ENCODE measurements around the gene ARHGEF37.

ARHGEF37 gene

DNA sequence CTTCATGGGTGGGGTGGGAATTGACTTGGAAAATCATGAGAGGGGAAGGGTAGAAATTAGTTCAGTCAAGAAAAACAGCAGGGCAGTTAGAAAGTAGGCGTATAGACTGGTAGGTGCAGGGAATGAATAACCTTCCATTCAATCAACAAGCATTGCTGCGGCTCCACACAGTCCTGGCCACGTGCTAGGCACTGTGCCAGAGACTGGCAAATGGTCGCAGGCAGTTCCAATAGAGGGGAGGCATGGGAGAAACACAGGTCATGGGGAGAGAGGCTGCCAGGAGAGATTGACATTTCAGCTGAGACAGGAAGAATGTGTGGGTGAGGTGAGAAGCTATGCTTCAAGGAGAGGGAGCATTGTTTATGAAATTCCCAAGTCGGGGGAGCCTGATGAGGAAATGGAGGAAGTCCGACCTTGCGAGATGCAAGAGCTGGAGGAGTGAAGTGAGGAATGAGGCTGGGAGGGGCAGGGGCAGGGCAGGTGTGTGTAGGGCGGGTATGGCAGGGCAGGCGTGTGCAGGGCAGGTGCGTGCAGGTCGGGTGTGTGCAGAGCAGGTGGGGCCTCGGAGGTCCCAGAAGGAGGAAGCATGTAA lies 94.4 kb downstream of the ARHGEF37 start:
- no peak for FAIRE-seq
- no peak for DNase-seq (ENCODE audit: insufficient read length, low spot score)
- TF ChIP-seq, protein P1, sequence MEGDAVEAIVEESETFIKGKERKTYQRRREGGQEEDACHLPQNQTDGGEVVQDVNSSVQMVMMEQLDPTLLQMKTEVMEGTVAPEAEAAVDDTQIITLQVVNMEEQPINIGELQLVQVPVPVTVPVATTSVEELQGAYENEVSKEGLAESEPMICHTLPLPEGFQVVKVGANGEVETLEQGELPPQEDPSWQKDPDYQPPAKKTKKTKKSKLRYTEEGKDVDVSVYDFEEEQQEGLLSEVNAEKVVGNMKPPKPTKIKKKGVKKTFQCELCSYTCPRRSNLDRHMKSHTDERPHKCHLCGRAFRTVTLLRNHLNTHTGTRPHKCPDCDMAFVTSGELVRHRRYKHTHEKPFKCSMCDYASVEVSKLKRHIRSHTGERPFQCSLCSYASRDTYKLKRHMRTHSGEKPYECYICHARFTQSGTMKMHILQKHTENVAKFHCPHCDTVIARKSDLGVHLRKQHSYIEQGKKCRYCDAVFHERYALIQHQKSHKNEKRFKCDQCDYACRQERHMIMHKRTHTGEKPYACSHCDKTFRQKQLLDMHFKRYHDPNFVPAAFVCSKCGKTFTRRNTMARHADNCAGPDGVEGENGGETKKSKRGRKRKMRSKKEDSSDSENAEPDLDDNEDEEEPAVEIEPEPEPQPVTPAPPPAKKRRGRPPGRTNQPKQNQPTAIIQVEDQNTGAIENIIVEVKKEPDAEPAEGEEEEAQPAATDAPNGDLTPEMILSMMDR (IDR thresholded peaks at IDR 0.05; ENCODE audit: insufficient read depth, missing control alignments), result no peak

DNA sequence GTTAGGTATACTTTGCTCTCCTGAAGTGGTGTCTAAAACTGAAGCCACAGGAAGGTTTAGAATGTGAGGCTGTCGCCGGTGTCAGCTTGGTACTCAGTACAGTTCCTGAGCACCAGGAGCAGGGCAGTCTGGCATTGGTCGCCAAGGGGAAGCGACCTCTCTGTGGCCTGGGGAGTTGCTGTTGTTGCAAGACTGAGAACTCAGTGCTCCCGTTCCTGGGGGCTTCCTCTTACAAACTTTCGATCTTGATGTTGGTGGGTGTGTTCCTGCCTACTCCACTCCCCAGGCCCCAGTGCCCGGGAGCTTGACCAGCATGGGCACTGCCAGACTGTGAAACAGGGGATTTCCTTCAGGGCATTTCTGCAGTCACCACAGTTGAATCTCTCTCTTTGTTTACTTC lies 96.4 kb downstream of the ARHGEF37 start:
- FAIRE-seq, result no peak
- DNase-seq (ENCODE audit: insufficient read length, low spot score), result no peak
- TF ChIP-seq, protein P1 (IDR thresholded peaks at IDR 0.05; ENCODE audit: insufficient read depth, missing control alignments), result no peak

DNA sequence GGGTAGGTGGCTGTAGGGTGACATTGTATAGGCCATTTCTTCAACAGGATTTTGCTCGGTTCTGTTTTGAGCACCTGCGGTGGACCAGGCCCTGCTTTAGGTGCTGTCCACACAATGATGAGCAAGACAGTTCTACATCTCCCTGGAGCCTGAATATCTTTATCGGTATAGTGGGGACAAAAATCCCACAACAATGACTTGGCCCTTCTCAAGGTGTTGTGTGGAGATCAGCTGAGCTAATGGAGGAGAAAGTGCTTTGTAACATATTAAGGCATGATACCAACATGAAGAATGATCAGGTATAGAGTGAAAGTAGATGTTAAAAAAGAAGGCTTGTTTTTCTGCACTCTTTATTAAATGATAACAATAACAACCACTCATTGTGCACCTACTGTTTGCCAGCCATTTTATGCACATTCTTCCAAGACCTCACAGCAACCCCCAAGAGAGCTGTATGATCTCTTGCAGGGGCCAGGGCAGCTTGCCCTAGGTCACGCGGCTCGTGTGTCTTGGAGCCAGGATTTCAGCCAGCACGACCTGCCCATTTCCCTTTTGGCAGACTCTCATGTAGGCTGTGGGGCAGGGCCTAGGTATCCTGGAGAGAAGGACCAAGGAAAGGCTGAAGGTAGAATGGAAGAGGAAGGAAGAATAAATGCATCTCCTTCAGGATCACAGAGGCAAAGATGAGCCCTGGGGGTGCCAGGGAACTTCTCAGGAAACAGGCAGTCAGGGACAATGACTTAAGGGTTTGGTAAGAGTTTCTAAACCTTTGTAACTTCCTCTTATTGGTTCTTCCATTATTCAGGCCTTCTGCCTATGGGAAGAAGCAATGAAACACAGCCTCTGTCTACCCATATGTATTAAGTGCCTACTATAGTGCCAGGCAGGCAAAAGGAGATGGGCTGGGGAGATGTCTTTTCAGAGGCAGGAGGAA lies 98.8 kb downstream of the ARHGEF37 start:
- TF ChIP-seq, protein P1 (IDR thresholded peaks at IDR 0.05; ENCODE audit: insufficient read depth, missing control alignments), result no peak
- no peak for FAIRE-seq
- no peak for DNase-seq (ENCODE audit: insufficient read length, low spot score)

DNA sequence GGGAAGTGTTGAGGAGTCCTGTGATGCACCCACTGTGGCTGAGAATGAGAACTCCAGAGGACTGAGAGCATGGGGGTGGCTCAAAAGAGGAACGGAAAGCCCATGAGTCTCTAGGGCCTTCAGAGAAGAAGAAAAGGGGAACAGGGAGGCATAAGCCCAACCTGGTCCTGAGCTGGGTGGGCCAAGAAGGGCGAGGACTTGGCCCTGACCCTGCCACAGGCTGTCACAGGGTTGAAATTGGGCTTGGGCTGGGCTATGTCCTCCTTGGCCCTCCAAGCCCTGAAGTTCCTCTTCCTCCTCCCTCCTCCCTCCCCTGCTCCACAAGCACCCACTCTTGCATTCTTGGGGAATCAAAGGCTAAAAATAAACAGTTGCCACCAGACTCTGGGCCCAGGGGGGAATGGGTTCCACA lies 99.5 kb downstream of the ARHGEF37 start:
- TF ChIP-seq, protein P1 (IDR thresholded peaks at IDR 0.05; ENCODE audit: insufficient read depth, missing control alignments), result no peak
- FAIRE-seq, result no peak
- DNase-seq (ENCODE audit: insufficient read length, low spot score), result no peak

DNA sequence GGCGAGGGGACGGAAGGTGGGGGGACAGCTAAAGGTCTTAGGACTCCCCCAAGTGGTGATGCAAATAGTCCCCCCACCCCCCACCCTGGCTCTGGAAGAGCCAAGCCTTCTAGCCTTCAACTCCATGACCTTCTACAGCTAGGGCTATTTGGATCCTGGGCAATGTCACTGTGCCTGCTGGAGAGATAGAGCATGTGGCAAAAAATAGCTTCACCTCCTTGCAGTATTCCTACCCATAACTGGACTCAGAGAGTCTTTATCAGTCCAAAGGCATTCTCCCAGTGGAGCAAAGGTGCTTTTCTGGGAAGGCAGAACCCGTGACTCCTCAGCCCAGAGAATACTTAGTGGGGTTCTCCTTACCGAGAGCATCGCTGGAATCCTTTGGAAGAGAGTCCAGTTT lies 100.0 kb downstream of the ARHGEF37 start:
- TF ChIP-seq, protein P1 (IDR thresholded peaks at IDR 0.05; ENCODE audit: insufficient read depth, missing control alignments), result no peak
- FAIRE-seq (no peak), DNase-seq (ENCODE audit: insufficient read length, low spot score) (no peak)

DNA sequence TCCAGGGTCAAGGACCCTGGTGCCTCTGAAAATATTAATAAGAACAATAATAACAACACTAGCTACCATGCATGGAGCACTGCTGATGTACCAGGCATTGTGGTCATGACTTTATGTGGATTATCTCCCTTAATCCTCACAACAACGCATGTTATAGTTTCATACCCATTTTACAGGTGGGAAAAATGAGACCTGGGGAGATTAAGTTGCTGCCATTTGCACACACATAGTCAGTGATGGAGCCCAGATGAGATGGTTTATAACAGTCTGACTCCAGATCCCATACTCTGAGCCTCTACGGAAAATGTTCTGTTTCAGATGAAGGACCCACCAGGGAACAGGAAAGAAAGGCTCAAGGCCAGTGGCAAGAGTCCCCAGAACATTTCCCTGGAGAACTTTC lies 100.6 kb downstream of the ARHGEF37 start:
- FAIRE-seq (no peak), DNase-seq (ENCODE audit: insufficient read length, low spot score) (no peak)
- TF ChIP-seq, protein P1 (IDR thresholded peaks at IDR 0.05; ENCODE audit: insufficient read depth, missing control alignments), result no peak
